HK-2 (cell line): ENCODE measurements around the gene SLC1A1.
"Not testable (repeated sequence)": the region's sequence is repeated elsewhere in the genome, so short reads cannot be mapped to it uniquely, and the experiment has no call there.

Experiments used
- DNase-seq: peaks from one replicate; pipeline ENCODE4 v3.0.0-alpha.2; 2018; ENCODE audit not compliant: unreplicated experiment

SLC1A1 gene

GRCh38 chr9:4576448-4576847 lies 86.2 kb downstream of the SLC1A1 start:
- DNase-seq, result no peak

GRCh38 chr9:4579001-4579400 lies 88.7 kb downstream of the SLC1A1 start:
- DNase-seq, result no peak

GRCh38 chr9:4581035-4581760 lies 90.9 kb downstream of the SLC1A1 start:
- DNase-seq, result no peak

GRCh38 chr9:4581861-4582565 lies 91.7 kb downstream of the SLC1A1 start:
- no peak for DNase-seq

GRCh38 chr9:4583001-4583400 lies 92.7 kb downstream of the SLC1A1 start:
- no peak for DNase-seq

- no peak for DNase-seq
Measured at GRCh38 chr9:4584636-4585035, 94.4 kb downstream of the SLC1A1 start.

- DNase-seq, result no peak
Measured at GRCh38 chr9:4585135-4585534, 94.9 kb downstream of the SLC1A1 start.

GRCh38 chr9:4588721-4589120 lies 98.5 kb downstream of the SLC1A1 start:
- no peak for DNase-seq

GRCh38 chr9:4590430-4591122 lies 100.3 kb downstream of the SLC1A1 start:
- no peak for DNase-seq

GRCh38 chr9:4591123-4591500 lies 100.8 kb downstream of the SLC1A1 start:
- no peak for DNase-seq

GRCh38 chr9:4592295-4592694 lies 102.0 kb downstream of the SLC1A1 start:
- no peak for DNase-seq

- no peak for DNase-seq
Measured at GRCh38 chr9:4592886-4593285, 102.6 kb downstream of the SLC1A1 start.

GRCh38 chr9:4594545-4594944 lies 104.3 kb downstream of the SLC1A1 start:
- no peak for DNase-seq

GRCh38 chr9:4594994-4595393 lies 104.7 kb downstream of the SLC1A1 start:
- DNase-seq, result no peak

GRCh38 chr9:4596165-4596922 lies 106.1 kb downstream of the SLC1A1 start:
- no peak for DNase-seq

GRCh38 chr9:4600368-4600767 lies 110.1 kb downstream of the SLC1A1 start:
- no peak for DNase-seq

- no peak for DNase-seq
Measured at GRCh38 chr9:4603830-4604229, 113.6 kb downstream of the SLC1A1 start.

- DNase-seq, result peak; percentile 24
Measured at GRCh38 chr9:4604678-4605095, 114.4 kb downstream of the SLC1A1 start.

GRCh38 chr9:4606033-4606432 lies 115.8 kb downstream of the SLC1A1 start:
- DNase-seq, result not testable (repeated sequence)

- DNase-seq, result no peak
Measured at GRCh38 chr9:4614627-4615026, 124.4 kb downstream of the SLC1A1 start.

GRCh38 chr9:4615251-4615650 lies 125.0 kb downstream of the SLC1A1 start:
- DNase-seq, result no peak

GRCh38 chr9:4615778-4616177 lies 125.5 kb downstream of the SLC1A1 start:
- no peak for DNase-seq
